ENCODE measurements around the gene RALGPS1. TPM values are rescaled to one million over a fixed set of nuclear protein-coding genes. Genes with fewer than 3 reads are reported as not detected.

RALGPS1 gene
- polyA plus RNA-seq, 3 donors: 0.60 to 4.6 (median 1.3) TPM

GRCh38 chr9:127166111-127166510 is 251.5 kb downstream of the RALGPS1 start:
- H3K36me3 ChIP-seq (replicated peaks in 1 of 2; ENCODE audit: control insufficient read depth in 1 of 2, insufficient read depth in 2 of 2, low read length in 2 of 2): no peaks in the 10 kb centered on the region
- H3K4me3 ChIP-seq (replicated peaks in 1 of 3; ENCODE audit: low read depth in 2 of 3, low read length in 3 of 3): no peak overlapping the region
- Mint-ChIP-seq H3K36me3 (peaks cover 0 to 2% of the 10 kb centered on the region in 2 donors), H3K27me3 (ENCODE audit: low read depth in 3 of 3) (peaks cover 0 to 2% (median 2%) of the 10 kb centered on the region in 3 donors), H3K4me3 (no peak overlapping the region), H3K27ac (no peak overlapping the region), H3K4me1 (peaks cover 21% of the 10 kb centered on the region), H3K9me3 (peaks cover 0 to 4% (median 0%) of the 10 kb centered on the region in 7 donors)
- intact Hi-C loops (cut with micrococcal nuclease): no loop called here
- no peak overlapping the region for H3K27ac ChIP-seq (ENCODE audit: low read depth in 1 of 2, low read length in 2 of 2)
- 92% methylated on average over 2 of the region's 5 CpGs for WGBS (ENCODE audit: insufficient coverage)
- no peaks in the 10 kb centered on the region for H3K27me3 ChIP-seq (ENCODE audit: control insufficient read depth in 2 of 2, insufficient read depth in 2 of 2, low read length in 2 of 2)
- H3K79me2 ChIP-seq (ENCODE audit: insufficient read depth, low read length): no peaks in the 10 kb centered on the region
- no peaks in the 10 kb centered on the region for H3K4me1 ChIP-seq (ENCODE audit: control insufficient read depth in 1 of 2, insufficient read depth in 2 of 2, low read length in 2 of 2)
- no peaks in the 10 kb centered on the region for H4K20me1 ChIP-seq (ENCODE audit: insufficient read depth, low read length)
- H3K4me2 ChIP-seq (replicated peaks; ENCODE audit: extremely low read depth, low read length, poor library complexity, severe bottlenecking): no peak overlapping the region
- no peak for TF ChIP-seq CTCF (IDR thresholded peaks at IDR 0.05)
- no peak overlapping the region for H2AFZ ChIP-seq (ENCODE audit: insufficient read depth, low read depth, low read length, poor library complexity, severe bottlenecking)
- no peaks in the 10 kb centered on the region for H3K9me3 ChIP-seq (replicated peaks in 1 of 2; ENCODE audit: control insufficient read depth in 1 of 2, insufficient read depth in 1 of 2, low read length in 2 of 2)
- no peak for DNase-seq
- no peak overlapping the region for H3K9ac ChIP-seq (ENCODE audit: insufficient read depth, low read length, poor library complexity, severe bottlenecking)

GRCh38 chr9:127166651-127167524 is 252.3 kb downstream of the RALGPS1 start:
- H3K27ac Mint-ChIP-seq: no peak overlapping the region
- WGBS (ENCODE audit: insufficient coverage): 91% methylated on average over 9 of the region's 12 CpGs

More at GRCh38 chr9:127166651-127167524, 252.3 kb downstream of the RALGPS1 start:
- H3K4me2 ChIP-seq (replicated peaks; ENCODE audit: extremely low read depth, low read length, poor library complexity, severe bottlenecking): no peak overlapping the region
- no peak for DNase-seq
- no peak overlapping the region for H2AFZ ChIP-seq (ENCODE audit: insufficient read depth, low read depth, low read length, poor library complexity, severe bottlenecking)
- intact Hi-C loops (cut with micrococcal nuclease): no loop called here
- Mint-ChIP-seq H3K4me1 (peaks cover 19% of the 10 kb centered on the region), H3K9me3 (peaks cover 0 to 4% (median 0%) of the 10 kb centered on the region in 7 donors), H3K36me3 (peaks cover 0 to 2% of the 10 kb centered on the region in 2 donors), H3K4me3 (no peak overlapping the region), H3K27me3 (ENCODE audit: low read depth in 3 of 3) (peaks cover 0 to 2% (median 2%) of the 10 kb centered on the region in 3 donors)
- H3K9ac ChIP-seq (ENCODE audit: insufficient read depth, low read length, poor library complexity, severe bottlenecking): no peak overlapping the region
- H3K79me2 ChIP-seq (ENCODE audit: insufficient read depth, low read length): no peaks in the 10 kb centered on the region
- H4K20me1 ChIP-seq (ENCODE audit: insufficient read depth, low read length): no peaks in the 10 kb centered on the region
- no peaks in the 10 kb centered on the region for H3K36me3 ChIP-seq (replicated peaks in 1 of 2; ENCODE audit: control insufficient read depth in 1 of 2, insufficient read depth in 2 of 2, low read length in 2 of 2)
- H3K4me1 ChIP-seq (ENCODE audit: control insufficient read depth in 1 of 2, insufficient read depth in 2 of 2, low read length in 2 of 2): no peaks in the 10 kb centered on the region
- no peaks in the 10 kb centered on the region for H3K9me3 ChIP-seq (replicated peaks in 1 of 2; ENCODE audit: control insufficient read depth in 1 of 2, insufficient read depth in 1 of 2, low read length in 2 of 2)
- no peaks in the 10 kb centered on the region for H3K27me3 ChIP-seq (ENCODE audit: control insufficient read depth in 2 of 2, insufficient read depth in 2 of 2, low read length in 2 of 2)
- TF ChIP-seq CTCF (IDR thresholded peaks at IDR 0.05): no peak
- H3K4me3 ChIP-seq (replicated peaks in 1 of 3; ENCODE audit: low read depth in 2 of 3, low read length in 3 of 3): no peak overlapping the region
- H3K27ac ChIP-seq (ENCODE audit: low read depth in 1 of 2, low read length in 2 of 2): no peak overlapping the region

Measured in CD14-positive monocyte (primary cell).